Measurements from ENCODE around the gene PAXIP1.

GRCh38 chr7:155051355-155051754 is 48.4 kb upstream of the PAXIP1 start:
- no peak for TF ChIP-seq EP300 (IDR thresholded peaks at IDR 0.05)
- no peak for TF ChIP-seq CTCF (IDR thresholded peaks at IDR 0.05)
- TF ChIP-seq POLR2A (IDR thresholded peaks at IDR 0.05) = no peak

Measured in tibial nerve (tissue), 4 donors.